ENCODE results near the gene TAF3.

DNA sequence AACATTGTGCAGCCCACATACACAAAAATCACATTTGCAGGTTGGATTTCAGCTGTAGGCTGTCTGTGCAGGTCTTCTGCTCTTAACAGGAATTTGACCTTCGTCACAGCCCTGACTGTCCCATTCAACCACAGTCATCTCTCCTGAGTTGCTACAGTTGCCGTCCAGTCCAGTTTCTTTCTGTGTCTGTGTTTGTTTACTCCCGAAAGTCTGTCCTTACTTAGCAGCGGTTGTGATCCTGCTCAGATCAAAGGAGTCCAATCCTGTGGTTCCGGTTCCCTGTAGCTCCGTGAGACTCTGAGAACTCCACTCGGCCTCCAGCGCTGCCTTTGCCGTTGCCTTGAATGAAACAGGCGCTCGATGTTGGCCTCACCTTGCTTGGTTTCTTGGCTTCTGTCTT, 124.6 kb downstream of the TAF3 start:
- TF ChIP-seq POLR2A (IDR thresholded peaks at IDR 0.05) (no peak), CTCF (IDR thresholded peaks at IDR 0.05) (no peak)

Data from uterus (tissue), 2 donors.